AG04449 (cell line): ENCODE results near the gene CCR5.
"Not testable (repeated sequence)": the region's sequence is repeated elsewhere in the genome, so short reads cannot be mapped to it uniquely, and the experiment has no call there.

ENCODE experiments used
- CTCF ChIA-PET: fragments of 350-600 bp; formaldehyde crosslinking; extraction: SDS; loops from one replicate; lab custom pipeline; 2021; ENCODE audit warnings: antibody characterized with exemption; lab: Yijun Ruan, JAX
- POLR2A ChIA-PET: fragments of 400-600, 350-600 bp; formaldehyde crosslinking; extraction: SDS; loops from one replicate; lab custom pipeline; 2020; ENCODE audit warnings: antibody characterized with exemption, inconsistent platforms; lab: Yijun Ruan, JAX
- DNase-seq: peaks from one replicate; pipeline ENCODE4 v3.0.0-alpha.2; 2010; ENCODE audit warnings: low read depth, low spot score
- H3K4me3 ChIP-seq: 2 replicates; pipeline ENCODE4 v1.5.1; 2011; ENCODE audit warnings: low read depth, mild to moderate bottlenecking, control low read depth, low read length
- TF ChIP-seq, protein P1 (sequence below): IDR thresholded peaks from one replicate; pipeline ENCODE4 v1.5.1; 2011; ENCODE audit warnings: mild to moderate bottlenecking, moderate library complexity, low read length, control low read depth, inconsistent platforms; ENCODE audit not compliant: insufficient read depth; ENCODE audit errors: missing control alignments

The CCR5 gene

DNA sequence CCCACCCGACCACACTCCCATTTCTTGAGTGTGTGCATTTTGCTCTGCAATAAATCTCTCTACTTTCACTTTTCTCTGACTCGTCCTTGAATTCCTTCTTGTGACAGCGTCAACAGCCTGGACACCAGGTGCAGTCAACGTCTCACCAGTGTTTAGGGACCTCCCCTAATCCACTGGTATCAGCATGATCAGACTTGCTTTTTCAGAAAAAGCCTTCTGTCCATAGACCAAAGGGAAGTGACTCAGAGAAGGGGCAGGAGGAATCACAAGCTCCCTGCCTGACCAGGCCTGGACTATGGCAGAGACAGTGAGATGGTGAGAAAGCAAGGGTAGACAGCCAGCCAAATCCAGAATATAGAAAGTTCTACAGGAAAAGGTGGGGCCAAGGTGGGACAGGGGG lies 15.5 kb downstream of the CCR5 start:
- ChIA-PET POLR2A (no interaction called here), CTCF (interaction anchor here (1.0 to 1.1 kb wide), 2 partner anchors 9 to 14 kb away, joined by 3 read pairs; no protein-coding TSS in a partner anchor)
- no peak for DNase-seq
- H3K4me3 ChIP-seq = no peak overlapping the region
- TF ChIP-seq, protein P1, sequence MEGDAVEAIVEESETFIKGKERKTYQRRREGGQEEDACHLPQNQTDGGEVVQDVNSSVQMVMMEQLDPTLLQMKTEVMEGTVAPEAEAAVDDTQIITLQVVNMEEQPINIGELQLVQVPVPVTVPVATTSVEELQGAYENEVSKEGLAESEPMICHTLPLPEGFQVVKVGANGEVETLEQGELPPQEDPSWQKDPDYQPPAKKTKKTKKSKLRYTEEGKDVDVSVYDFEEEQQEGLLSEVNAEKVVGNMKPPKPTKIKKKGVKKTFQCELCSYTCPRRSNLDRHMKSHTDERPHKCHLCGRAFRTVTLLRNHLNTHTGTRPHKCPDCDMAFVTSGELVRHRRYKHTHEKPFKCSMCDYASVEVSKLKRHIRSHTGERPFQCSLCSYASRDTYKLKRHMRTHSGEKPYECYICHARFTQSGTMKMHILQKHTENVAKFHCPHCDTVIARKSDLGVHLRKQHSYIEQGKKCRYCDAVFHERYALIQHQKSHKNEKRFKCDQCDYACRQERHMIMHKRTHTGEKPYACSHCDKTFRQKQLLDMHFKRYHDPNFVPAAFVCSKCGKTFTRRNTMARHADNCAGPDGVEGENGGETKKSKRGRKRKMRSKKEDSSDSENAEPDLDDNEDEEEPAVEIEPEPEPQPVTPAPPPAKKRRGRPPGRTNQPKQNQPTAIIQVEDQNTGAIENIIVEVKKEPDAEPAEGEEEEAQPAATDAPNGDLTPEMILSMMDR = no peak

- DNase-seq, POLR2A ChIA-PET, H3K4me3 ChIP-seq: not testable (repeated sequence)
- CTCF ChIA-PET = interaction anchor here (1.5 kb wide), 1 partner anchor 10 kb away, joined by 4 read pairs; no protein-coding TSS in a partner anchor
Observed at GRCh38 chr3:46388847-46389246, 18.1 kb downstream of the CCR5 start.

GRCh38 chr3:46389306-46389705 lies 18.6 kb downstream of the CCR5 start:
- TF ChIP-seq, protein P1 = no peak
- ChIA-PET CTCF (interaction anchor here (1.5 kb wide), 1 partner anchor 11 kb away, joined by 4 read pairs; no protein-coding TSS in a partner anchor), POLR2A (no interaction called here)
- no peak overlapping the region for H3K4me3 ChIP-seq
- DNase-seq = no peak

GRCh38 chr3:46391526-46391925 lies 20.8 kb downstream of the CCR5 start:
- DNase-seq, H3K4me3 ChIP-seq, POLR2A ChIA-PET, CTCF ChIA-PET: not testable (repeated sequence)

DNA sequence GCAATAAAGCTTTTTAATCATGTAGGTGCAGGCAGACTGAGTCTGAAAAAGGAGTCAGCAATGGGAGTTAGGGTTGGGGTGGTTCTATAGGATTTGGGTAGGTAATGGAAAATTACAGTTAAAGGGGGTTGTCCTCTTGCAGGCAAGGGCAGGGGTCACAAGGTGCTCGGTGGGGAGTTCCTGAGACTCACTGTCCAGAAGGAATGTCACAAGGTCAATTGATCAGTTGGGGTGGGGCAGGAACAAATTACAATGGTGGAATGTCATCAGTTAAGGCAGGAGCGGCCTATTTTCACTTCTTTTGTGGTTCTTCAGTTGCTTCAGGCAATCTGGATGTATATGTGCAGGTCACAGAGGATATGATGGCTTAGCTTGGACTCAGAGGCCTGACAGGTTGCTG lies 22.3 kb downstream of the CCR5 start:
- CTCF ChIA-PET = no interaction called here
- POLR2A ChIA-PET = no interaction called here
- TF ChIP-seq, protein P1 = no peak
- H3K4me3 ChIP-seq = no peak overlapping the region
- DNase-seq = no peak

- ChIA-PET POLR2A (no interaction called here), CTCF (no interaction called here)
- TF ChIP-seq, protein P1 = no peak
Observed at GRCh38 chr3:46393554-46394434, 23.0 kb downstream of the CCR5 start.

GRCh38 chr3:46395210-46395661 lies 24.5 kb downstream of the CCR5 start:
- no peak overlapping the region for H3K4me3 ChIP-seq
- POLR2A ChIA-PET = no interaction called here
- TF ChIP-seq, protein P1 = no peak
- no peak for DNase-seq
- CTCF ChIA-PET = no interaction called here

More at GRCh38 chr3:46393554-46394434, 23.0 kb downstream of the CCR5 start:
- no peak overlapping the region for H3K4me3 ChIP-seq
- DNase-seq = no peak
